OCI-LY7 (cell line): Measurements from ENCODE around the gene GATAD2A. TPM values are rescaled to one million over a fixed set of nuclear protein-coding genes. Genes with fewer than 3 reads are reported as not detected.

Experiments used
- BruUV-seq: library from RNA; stranded (reverse); fragments of 400-500 nt; replicated peaks from 2 replicates; lab custom pipeline; 2021; lab: Mats Ljungman, UMichigan
- CTCF ChIA-PET: fragments of 300-600 bp; sonication (Branson Sonifier 250); formaldehyde crosslinking; loops from one replicate; lab custom pipeline; 2022; ENCODE audit warnings: antibody characterized with exemption; ENCODE audit not compliant: unreplicated experiment; lab: Charles Lee
- POLR2A ChIA-PET: fragments of 300-600 bp; sonication (Branson Sonifier 250); formaldehyde crosslinking; loops from one replicate; lab custom pipeline; 2022; ENCODE audit warnings: antibody characterized with exemption; lab: Charles Lee
- DNase-seq: peaks from one replicate; pipeline ENCODE4 v3.0.0-alpha.2; 2015; ENCODE audit warnings: low spot score
- H2AFZ ChIP-seq: fragments of 200-600 bp; sonication (generic), shearing (Covaris generic); 2 replicates; pipeline ENCODE4 v1.6.1; 2014; ENCODE audit warnings: mild to moderate bottlenecking, antibody characterized with exemption, low read length, moderate library complexity
- H3K27ac ChIP-seq: fragments of 200-600 bp; sonication (generic); 2 replicates; pipeline ENCODE4 v1.5.1; 2014; ENCODE audit warnings: mixed run types, low read depth, mild to moderate bottlenecking, moderate library complexity, low read length, inconsistent platforms; ENCODE audit not compliant: poor library complexity, severe bottlenecking
- H3K36me3 ChIP-seq: fragments of 200-600 bp; sonication (generic); 2 replicates; pipeline ENCODE4 v1.6.1; 2014; ENCODE audit warnings: mild to moderate bottlenecking, antibody characterized with exemption, low read length, moderate library complexity, mixed read lengths; ENCODE audit not compliant: insufficient read depth
- H3K4me1 ChIP-seq: fragments of 200-600 bp; sonication (generic); 2 replicates; pipeline ENCODE4 v1.5.1; 2014; ENCODE audit warnings: mild to moderate bottlenecking, low read length; ENCODE audit not compliant: insufficient read depth, poor library complexity, severe bottlenecking
- H3K4me2 ChIP-seq: fragments of 200-600 bp; sonication (generic); 2 replicates; pipeline ENCODE4 v1.6.1; 2014; ENCODE audit warnings: mild to moderate bottlenecking, low read length
- H3K4me3 ChIP-seq: fragments of 200-600 bp; sonication (generic); 2 replicates; pipeline ENCODE4 v1.5.1; 2014; ENCODE audit warnings: mild to moderate bottlenecking, low read depth, low read length; ENCODE audit not compliant: poor library complexity, severe bottlenecking
- H3K79me2 ChIP-seq: fragments of 200-600 bp; sonication (generic); 2 replicates; pipeline ENCODE4 v1.6.1; 2016; ENCODE audit warnings: low read depth, mild to moderate bottlenecking, low read length, moderate library complexity, mixed read lengths; ENCODE audit not compliant: insufficient read depth
- H3K9me2 ChIP-seq: fragments of 200-600 bp; sonication (generic); 2 replicates; pipeline ENCODE4 v1.6.1; 2016; ENCODE audit warnings: mild to moderate bottlenecking, low read length, mixed read lengths; ENCODE audit not compliant: insufficient read depth
- H3K9me3 ChIP-seq: fragments of 200-600 bp; sonication (generic); 2 replicates; pipeline ENCODE4 v1.6.1; 2014; ENCODE audit warnings: mild to moderate bottlenecking, mixed run types, low read length, mixed read lengths
- H4K20me1 ChIP-seq: fragments of 200-600 bp; sonication (generic); 2 replicates; pipeline ENCODE4 v1.6.1; 2014; ENCODE audit warnings: mild to moderate bottlenecking, antibody characterized with exemption, low read length, moderate library complexity, mixed read lengths; ENCODE audit not compliant: insufficient read depth
- CTCF ChIP-seq: fragments of 200-600 bp; sonication (generic); conservative IDR thresholded peaks from 2 replicates; pipeline ENCODE4 v1.5.1; 2014; ENCODE audit warnings: mild to moderate bottlenecking, antibody characterized with exemption, low read length, moderate library complexity, mixed read lengths
- EZH2phosphoT487 ChIP-seq: fragments of 200-600 bp; sonication (generic); IDR thresholded peaks from 2 replicates; pipeline ENCODE4 v1.6.1; 2018; ENCODE audit warnings: low read depth, borderline replicate concordance, mild to moderate bottlenecking, mixed run types, antibody characterized with exemption, low read length, moderate library complexity, mixed read lengths
- intact Hi-C: fragments of 100-400 bp; cut with micrococcal nuclease; formaldehyde crosslinking; loops from one replicate; pipeline ENCODE4 v1.10.0; 2022; ENCODE audit not compliant: unreplicated experiment
- total RNA-seq, 2 experiments: library from RNA; depleted of rRNA in 1 of 2; stranded (reverse); fragments of >200 nt in 1 of 2; shearing (Covaris generic) in 1 of 2; gene quantifications; 2 replicates each; pipeline ENCODE4 v1.2.3, GENCODE V29; 2014 to 2022

The GATAD2A gene
- total RNA-seq, 2 experiments from 2014 or later = 62.8 to 156 TPM

- POLR2A ChIA-PET = interaction anchor here (0.6 kb wide), 1 partner anchor 11 kb away, joined by 3 read pairs; no protein-coding TSS in a partner anchor
Observed at GRCh38 chr19:19427302-19427701, 21.8 kb downstream of the GATAD2A start.

GRCh38 chr19:19427944-19428343, 22.5 kb downstream of the GATAD2A start:
- no peak for DNase-seq
- no peaks in the 10 kb centered on the region for H3K4me1 ChIP-seq

More at GRCh38 chr19:19427302-19427701, 21.8 kb downstream of the GATAD2A start:
- Histone ChIP-seq H3K9me3 (no peaks in the 10 kb centered on the region), H3K27ac (no peak overlapping the region), H3K4me1 (no peaks in the 10 kb centered on the region), H4K20me1 (peaks cover 18% of the 10 kb centered on the region), H2AFZ (no peak overlapping the region), H3K79me2 (peaks cover 98% of the 10 kb centered on the region), H3K9me2 (no peaks in the 10 kb centered on the region), H3K4me3 (no peak overlapping the region), H3K36me3 (peaks cover 41% of the 10 kb centered on the region), H3K4me2 (no peak overlapping the region)
- CTCF ChIA-PET = no interaction called here
- intact Hi-C loops = no loop called here
- BruUV-seq = no TSS peak
- no peak for DNase-seq
- no peak for TF ChIP-seq CTCF

GRCh38 chr19:19428746-19429145, 23.3 kb downstream of the GATAD2A start:
- no peak overlapping the region for H3K27ac ChIP-seq
- ChIA-PET POLR2A (interaction anchor here (0.6 to 1.0 kb wide), 2 partner anchors 15 to 260 kb away, joined by 3 read pairs; no protein-coding TSS in a partner anchor), CTCF (no interaction called here)
- no peak overlapping the region for H3K4me2 ChIP-seq
- H3K4me1 ChIP-seq = peaks cover 4% of the 10 kb centered on the region
- H2AFZ ChIP-seq = no peak overlapping the region
- no peak for TF ChIP-seq EZH2phosphoT487
- TF ChIP-seq CTCF = no peak
- no TSS peak for BruUV-seq
- H3K79me2 ChIP-seq = peaks cover 99% of the 10 kb centered on the region
- H4K20me1 ChIP-seq = peaks cover 23% of the 10 kb centered on the region
- no peaks in the 10 kb centered on the region for H3K9me2 ChIP-seq
- DNase-seq = no peak
- H3K36me3 ChIP-seq = peaks cover 31% of the 10 kb centered on the region
- no peak overlapping the region for H3K4me3 ChIP-seq
- no peaks in the 10 kb centered on the region for H3K9me3 ChIP-seq
- intact Hi-C loops = no loop called here

More at GRCh38 chr19:19427944-19428343, 22.5 kb downstream of the GATAD2A start:
- H4K20me1 ChIP-seq = peaks cover 21% of the 10 kb centered on the region
- no peak overlapping the region for H3K4me2 ChIP-seq
- BruUV-seq = no TSS peak
- peaks cover 38% of the 10 kb centered on the region for H3K36me3 ChIP-seq
- intact Hi-C loops = no loop called here
- POLR2A ChIA-PET = no interaction called here
- no peaks in the 10 kb centered on the region for H3K9me3 ChIP-seq
- no peaks in the 10 kb centered on the region for H3K9me2 ChIP-seq
- TF ChIP-seq CTCF (no peak), EZH2phosphoT487 (no peak)
- H2AFZ ChIP-seq = no peak overlapping the region
- H3K79me2 ChIP-seq = peaks cover 99% of the 10 kb centered on the region
- H3K27ac ChIP-seq = no peak overlapping the region
- CTCF ChIA-PET = no interaction called here
- no peak overlapping the region for H3K4me3 ChIP-seq
